WTC11 (cell line): ENCODE data around the gene MLXIP.

Experiments used
- ATF6 ChIP-seq: sonication (generic); formaldehyde crosslinking; IDR thresholded peaks from 2 replicates; pipeline ENCODE4 v1.8.1; 2023; ENCODE audit warnings: mild to moderate bottlenecking, missing genetic modification reagents
- CBFB ChIP-seq: sonication (generic); formaldehyde crosslinking; IDR thresholded peaks from 2 replicates; pipeline ENCODE4 v1.8.1; 2022; ENCODE audit warnings: mild to moderate bottlenecking, low read depth, missing genetic modification reagents
- CTCF ChIP-seq: fragments of 200-600 bp; IDR thresholded peaks from 2 replicates; pipeline ENCODE4 v1.8.0; 2022; ENCODE audit warnings: antibody characterized with exemption
- NFYB ChIP-seq: sonication (generic); formaldehyde crosslinking; conservative IDR thresholded peaks from 2 replicates; pipeline ENCODE4 v1.8.0; 2022; ENCODE audit warnings: low read depth, missing genetic modification reagents
- NR2C2 ChIP-seq: sonication (generic); formaldehyde crosslinking; IDR thresholded peaks from 2 replicates; pipeline ENCODE4 v1.8.0; 2022; ENCODE audit warnings: mild to moderate bottlenecking, missing genetic modification reagents
- PRDM15 ChIP-seq: sonication (generic); formaldehyde crosslinking; IDR thresholded peaks from 2 replicates; pipeline ENCODE4 v1.8.0; 2022; ENCODE audit warnings: missing genetic modification reagents
- SMAD3 ChIP-seq: sonication (generic); formaldehyde crosslinking; IDR thresholded peaks from 2 replicates; pipeline ENCODE4 v1.8.0; 2022; ENCODE audit warnings: missing genetic modification reagents, mild to moderate bottlenecking, borderline replicate concordance
- SP1 ChIP-seq: sonication (generic); formaldehyde crosslinking; conservative IDR thresholded peaks from 2 replicates; pipeline ENCODE4 v1.8.1; 2022; ENCODE audit warnings: missing genetic modification reagents
- TEAD4 ChIP-seq: sonication (generic); formaldehyde crosslinking; IDR thresholded peaks from 2 replicates; pipeline ENCODE4 v1.8.0; 2022; ENCODE audit warnings: mild to moderate bottlenecking, missing genetic modification reagents
- USF2 ChIP-seq: sonication (generic); formaldehyde crosslinking; IDR thresholded peaks from 2 replicates; pipeline ENCODE4 v1.8.1; 2023; ENCODE audit warnings: mild to moderate bottlenecking, missing genetic modification reagents, moderate library complexity
- ZBTB21 ChIP-seq: sonication (generic); formaldehyde crosslinking; IDR thresholded peaks from 2 replicates; pipeline ENCODE4 v1.8.1; 2023; ENCODE audit warnings: mild to moderate bottlenecking, missing genetic modification reagents, borderline replicate concordance
- TF ChIP-seq, protein P1 (sequence below): sonication (generic); formaldehyde crosslinking; IDR thresholded peaks from 2 replicates; pipeline ENCODE4 v1.8.0; 2022; ENCODE audit warnings: mild to moderate bottlenecking, missing genetic modification reagents
- TF ChIP-seq, protein P2 (sequence below): sonication (generic); formaldehyde crosslinking; IDR thresholded peaks from 2 replicates; pipeline ENCODE4 v1.8.0; 2022; ENCODE audit warnings: mild to moderate bottlenecking, missing genetic modification reagents

DNA sequence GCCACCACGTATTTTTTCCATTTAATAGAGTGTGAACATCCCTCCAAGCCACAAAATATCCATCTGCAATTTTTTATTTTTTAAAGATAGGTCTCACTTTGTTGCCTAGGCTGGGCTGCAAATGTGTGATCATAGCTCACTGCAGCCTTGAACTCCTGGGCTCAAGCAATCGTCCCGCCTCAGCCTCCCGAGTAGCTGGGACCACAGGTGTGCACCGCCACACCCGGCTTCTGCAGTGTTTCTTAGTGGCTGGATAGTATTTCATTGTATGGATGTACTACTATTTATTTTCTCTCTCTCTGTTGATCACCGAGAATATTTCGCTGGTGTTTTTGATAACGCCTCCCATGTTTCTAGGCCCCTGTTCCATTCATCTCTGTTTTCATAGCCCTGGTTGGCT is 17.5 kb downstream of the MLXIP start:
- TF ChIP-seq CBFB (CRISPR knock-in tag) (no peak), CTCF (no peak), NR2C2 (no peak), USF2 (CRISPR knock-in tag) (no peak), PRDM15 (CRISPR knock-in tag) (no peak), ATF6 (CRISPR knock-in tag) (no peak), SMAD3 (CRISPR knock-in tag) (no peak), ZBTB21 (CRISPR knock-in tag) (no peak), NFYB (CRISPR knock-in tag) (no peak), TEAD4 (CRISPR knock-in tag) (no peak), SP1 (CRISPR knock-in tag) (no peak)
- TF ChIP-seq, protein P1, sequence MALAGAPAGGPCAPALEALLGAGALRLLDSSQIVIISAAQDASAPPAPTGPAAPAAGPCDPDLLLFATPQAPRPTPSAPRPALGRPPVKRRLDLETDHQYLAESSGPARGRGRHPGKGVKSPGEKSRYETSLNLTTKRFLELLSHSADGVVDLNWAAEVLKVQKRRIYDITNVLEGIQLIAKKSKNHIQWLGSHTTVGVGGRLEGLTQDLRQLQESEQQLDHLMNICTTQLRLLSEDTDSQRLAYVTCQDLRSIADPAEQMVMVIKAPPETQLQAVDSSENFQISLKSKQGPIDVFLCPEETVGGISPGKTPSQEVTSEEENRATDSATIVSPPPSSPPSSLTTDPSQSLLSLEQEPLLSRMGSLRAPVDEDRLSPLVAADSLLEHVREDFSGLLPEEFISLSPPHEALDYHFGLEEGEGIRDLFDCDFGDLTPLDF (CRISPR knock-in tag): no peak
- TF ChIP-seq, protein P2, sequence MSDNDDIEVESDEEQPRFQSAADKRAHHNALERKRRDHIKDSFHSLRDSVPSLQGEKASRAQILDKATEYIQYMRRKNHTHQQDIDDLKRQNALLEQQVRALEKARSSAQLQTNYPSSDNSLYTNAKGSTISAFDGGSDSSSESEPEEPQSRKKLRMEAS (CRISPR knock-in tag): no peak
